DMS114 treated with DMSO at 0.1 percent for 48 hours (cell line): ENCODE data around the gene SSTR4.
"Not testable (repeated sequence)": the region's sequence is repeated elsewhere in the genome, so short reads cannot be mapped to it uniquely, and the experiment has no call there.

Experiments used
- DNase-seq: peaks from one replicate; lab custom pipeline; 2025; ENCODE audit not compliant: unreplicated experiment; lab: John Stamatoyannopoulos, UW

The SSTR4 gene

GRCh38 chr20:23018432-23018831 is 16.7 kb upstream of the SSTR4 start:
- no peak for DNase-seq

GRCh38 chr20:23018941-23019340 is 16.2 kb upstream of the SSTR4 start:
- DNase-seq: no peak

- no peak for DNase-seq
Measured at GRCh38 chr20:23019403-23019802, 15.7 kb upstream of the SSTR4 start.

- DNase-seq: no peak
Measured at GRCh38 chr20:23020230-23021018, 14.7 kb upstream of the SSTR4 start.

GRCh38 chr20:23021541-23021940 is 13.6 kb upstream of the SSTR4 start:
- DNase-seq: no peak

GRCh38 chr20:23021951-23022350 is 13.2 kb upstream of the SSTR4 start:
- no peak for DNase-seq

GRCh38 chr20:23022849-23023248 is 12.3 kb upstream of the SSTR4 start:
- no peak for DNase-seq

GRCh38 chr20:23023621-23024177 is 11.4 kb upstream of the SSTR4 start:
- no peak for DNase-seq

- DNase-seq: no peak
Measured at GRCh38 chr20:23024701-23025100, 10.4 kb upstream of the SSTR4 start.

- DNase-seq: not testable (repeated sequence)
Measured at GRCh38 chr20:23025503-23025902, 9.6 kb upstream of the SSTR4 start.

GRCh38 chr20:23027721-23028120 is 7.4 kb upstream of the SSTR4 start:
- no peak for DNase-seq

- no peak for DNase-seq
Measured at GRCh38 chr20:23028392-23028791, 6.7 kb upstream of the SSTR4 start.

- DNase-seq: no peak
Measured at GRCh38 chr20:23029324-23029723, 5.8 kb upstream of the SSTR4 start.

- DNase-seq: no peak
Measured at GRCh38 chr20:23031346-23031745, 3.8 kb upstream of the SSTR4 start.

GRCh38 chr20:23032056-23032749 is 2.9 kb upstream of the SSTR4 start:
- DNase-seq: no peak

GRCh38 chr20:23032750-23033078 is 2.4 kb upstream of the SSTR4 start:
- DNase-seq: no peak

GRCh38 chr20:23033918-23034317 is 1.2 kb upstream of the SSTR4 start:
- no peak for DNase-seq

- DNase-seq: no peak
Measured at GRCh38 chr20:23035731-23036130, 619 bp downstream of the SSTR4 start.

- DNase-seq: no peak
Measured at GRCh38 chr20:23036371-23036770, 1.3 kb downstream of the SSTR4 start.

- DNase-seq: no peak
Measured at GRCh38 chr20:23037017-23037481, 1.9 kb downstream of the SSTR4 start.

GRCh38 chr20:23039136-23039875 is 4.2 kb downstream of the SSTR4 start:
- DNase-seq: no peak
